Measurements from ENCODE around the gene IQCF5. TPM values are rescaled to one million over a fixed set of nuclear protein-coding genes. Genes with fewer than 3 reads are reported as not detected.

Gene IQCF5
- total and polyA plus RNA-seq, 4 donors = not detected

DNA sequence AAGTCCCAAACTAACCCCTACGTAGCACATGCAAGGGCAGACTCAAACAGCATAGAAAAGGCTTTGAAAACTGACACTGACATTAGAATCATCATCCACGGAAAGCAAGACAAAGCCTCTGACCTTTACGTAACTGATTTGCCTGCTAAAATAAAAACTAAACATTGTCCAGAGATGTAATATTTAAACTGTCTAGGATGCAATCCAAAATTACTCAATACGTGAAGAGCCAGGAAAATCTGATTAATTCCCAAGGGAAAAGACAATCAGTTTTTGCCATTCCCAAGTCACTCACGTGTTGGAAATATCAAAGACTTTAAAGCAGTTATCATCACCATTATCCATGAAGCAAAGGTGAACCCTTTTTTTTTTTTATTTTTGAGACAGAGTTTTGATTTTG, 41.0 kb upstream of the IQCF5 start:
- H3K27ac ChIP-seq (ENCODE audit: low read depth in 1 of 2, low read length in 2 of 2) = no peak overlapping the region
- no peak overlapping the region for H3K9ac ChIP-seq (ENCODE audit: low read depth in 1 of 2, low read length in 2 of 2)
- H3K9me3 ChIP-seq (ENCODE audit: control insufficient read depth in 4 of 4, low read length in 3 of 4) = no peaks in the 10 kb centered on the region
- TF ChIP-seq HNF4A (conservative IDR thresholded peaks at IDR 0.05) (peak in 1 of 2 donors; percentile 24), JUND (IDR thresholded peaks at IDR 0.05) (peak in 1 of 2 donors; percentile 64), RXRA (IDR thresholded peaks at IDR 0.05) (no peak), EGR1 (IDR thresholded peaks at IDR 0.05; ENCODE audit: low read depth in 2 of 2) (no peak)
- no peak overlapping the region for H3K4me3 ChIP-seq (ENCODE audit: low read depth in 1 of 3, low read length in 3 of 3)
- H3K36me3 ChIP-seq (ENCODE audit: control insufficient read depth in 4 of 4, insufficient read depth in 3 of 4, low read depth in 1 of 4, low read length in 3 of 4) = no peaks in the 10 kb centered on the region
- no peak for DNase-seq (ENCODE audit: low spot score)
- no peaks in the 10 kb centered on the region for H3K27me3 ChIP-seq (ENCODE audit: control insufficient read depth in 4 of 4, insufficient read depth in 4 of 4, low read length in 3 of 4)
- H3K4me1 ChIP-seq (ENCODE audit: control insufficient read depth in 4 of 4, insufficient read depth in 4 of 4, low read length in 3 of 4) = no peaks in the 10 kb centered on the region
- WGBS = 33% methylated on average over 5 of the region's 5 CpGs

DNA sequence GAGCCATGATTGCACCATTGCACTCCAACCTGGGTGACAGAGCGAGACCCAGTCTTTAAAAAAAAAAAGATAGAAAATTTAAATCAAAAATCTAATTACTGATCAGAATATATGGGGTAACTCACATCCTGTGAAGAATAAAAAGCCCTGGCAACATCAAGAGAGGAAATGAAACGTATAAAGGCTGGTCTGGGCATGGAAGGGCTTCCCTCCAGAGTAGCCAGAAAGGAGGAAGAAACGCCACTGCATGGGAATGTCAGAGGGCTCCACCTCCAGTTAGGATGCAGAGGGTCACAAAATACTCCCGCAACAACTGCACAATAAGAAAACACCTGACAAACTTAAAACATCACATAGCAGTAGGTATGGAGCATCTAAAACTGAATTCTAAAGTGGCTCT, 32.6 kb upstream of the IQCF5 start:
- DNase-seq (ENCODE audit: low spot score) = no peak
- TF ChIP-seq NR2F2 (IDR thresholded peaks at IDR 0.05) (no peak), RAD21 (IDR thresholded peaks at IDR 0.05) (no peak), HNF4A (conservative IDR thresholded peaks at IDR 0.05) (no peak), HNF4G (IDR thresholded peaks at IDR 0.05) (no peak), FOXA1 (IDR thresholded peaks at IDR 0.05) (no peak), EGR1 (IDR thresholded peaks at IDR 0.05; ENCODE audit: low read depth in 2 of 2) (no peak), GABPA (IDR thresholded peaks at IDR 0.05 in 1 of 2, conservative IDR thresholded peaks at IDR 0.05 in 1 of 2) (no peak), YY1 (IDR thresholded peaks at IDR 0.05) (no peak), TAF1 (conservative IDR thresholded peaks at IDR 0.05) (no peak), JUND (IDR thresholded peaks at IDR 0.05) (no peak), SP1 (IDR thresholded peaks at IDR 0.05) (no peak), FOXA2 (IDR thresholded peaks at IDR 0.05) (no peak), RXRA (IDR thresholded peaks at IDR 0.05) (no peak)
- TF ChIP-seq, protein P1, sequence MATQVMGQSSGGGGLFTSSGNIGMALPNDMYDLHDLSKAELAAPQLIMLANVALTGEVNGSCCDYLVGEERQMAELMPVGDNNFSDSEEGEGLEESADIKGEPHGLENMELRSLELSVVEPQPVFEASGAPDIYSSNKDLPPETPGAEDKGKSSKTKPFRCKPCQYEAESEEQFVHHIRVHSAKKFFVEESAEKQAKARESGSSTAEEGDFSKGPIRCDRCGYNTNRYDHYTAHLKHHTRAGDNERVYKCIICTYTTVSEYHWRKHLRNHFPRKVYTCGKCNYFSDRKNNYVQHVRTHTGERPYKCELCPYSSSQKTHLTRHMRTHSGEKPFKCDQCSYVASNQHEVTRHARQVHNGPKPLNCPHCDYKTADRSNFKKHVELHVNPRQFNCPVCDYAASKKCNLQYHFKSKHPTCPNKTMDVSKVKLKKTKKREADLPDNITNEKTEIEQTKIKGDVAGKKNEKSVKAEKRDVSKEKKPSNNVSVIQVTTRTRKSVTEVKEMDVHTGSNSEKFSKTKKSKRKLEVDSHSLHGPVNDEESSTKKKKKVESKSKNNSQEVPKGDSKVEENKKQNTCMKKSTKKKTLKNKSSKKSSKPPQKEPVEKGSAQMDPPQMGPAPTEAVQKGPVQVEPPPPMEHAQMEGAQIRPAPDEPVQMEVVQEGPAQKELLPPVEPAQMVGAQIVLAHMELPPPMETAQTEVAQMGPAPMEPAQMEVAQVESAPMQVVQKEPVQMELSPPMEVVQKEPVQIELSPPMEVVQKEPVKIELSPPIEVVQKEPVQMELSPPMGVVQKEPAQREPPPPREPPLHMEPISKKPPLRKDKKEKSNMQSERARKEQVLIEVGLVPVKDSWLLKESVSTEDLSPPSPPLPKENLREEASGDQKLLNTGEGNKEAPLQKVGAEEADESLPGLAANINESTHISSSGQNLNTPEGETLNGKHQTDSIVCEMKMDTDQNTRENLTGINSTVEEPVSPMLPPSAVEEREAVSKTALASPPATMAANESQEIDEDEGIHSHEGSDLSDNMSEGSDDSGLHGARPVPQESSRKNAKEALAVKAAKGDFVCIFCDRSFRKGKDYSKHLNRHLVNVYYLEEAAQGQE (IDR thresholded peaks at IDR 0.05) = no peak
- TF ChIP-seq, protein P2, sequence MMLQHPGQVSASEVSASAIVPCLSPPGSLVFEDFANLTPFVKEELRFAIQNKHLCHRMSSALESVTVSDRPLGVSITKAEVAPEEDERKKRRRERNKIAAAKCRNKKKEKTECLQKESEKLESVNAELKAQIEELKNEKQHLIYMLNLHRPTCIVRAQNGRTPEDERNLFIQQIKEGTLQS (IDR thresholded peaks at IDR 0.05) = no peak
- TF ChIP-seq, protein P3, sequence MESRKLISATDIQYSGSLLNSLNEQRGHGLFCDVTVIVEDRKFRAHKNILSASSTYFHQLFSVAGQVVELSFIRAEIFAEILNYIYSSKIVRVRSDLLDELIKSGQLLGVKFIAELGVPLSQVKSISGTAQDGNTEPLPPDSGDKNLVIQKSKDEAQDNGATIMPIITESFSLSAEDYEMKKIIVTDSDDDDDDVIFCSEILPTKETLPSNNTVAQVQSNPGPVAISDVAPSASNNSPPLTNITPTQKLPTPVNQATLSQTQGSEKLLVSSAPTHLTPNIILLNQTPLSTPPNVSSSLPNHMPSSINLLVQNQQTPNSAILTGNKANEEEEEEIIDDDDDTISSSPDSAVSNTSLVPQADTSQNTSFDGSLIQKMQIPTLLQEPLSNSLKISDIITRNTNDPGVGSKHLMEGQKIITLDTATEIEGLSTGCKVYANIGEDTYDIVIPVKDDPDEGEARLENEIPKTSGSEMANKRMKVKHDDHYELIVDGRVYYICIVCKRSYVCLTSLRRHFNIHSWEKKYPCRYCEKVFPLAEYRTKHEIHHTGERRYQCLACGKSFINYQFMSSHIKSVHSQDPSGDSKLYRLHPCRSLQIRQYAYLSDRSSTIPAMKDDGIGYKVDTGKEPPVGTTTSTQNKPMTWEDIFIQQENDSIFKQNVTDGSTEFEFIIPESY (IDR thresholded peaks at IDR 0.05) = no peak
- TF ChIP-seq, protein P4, sequence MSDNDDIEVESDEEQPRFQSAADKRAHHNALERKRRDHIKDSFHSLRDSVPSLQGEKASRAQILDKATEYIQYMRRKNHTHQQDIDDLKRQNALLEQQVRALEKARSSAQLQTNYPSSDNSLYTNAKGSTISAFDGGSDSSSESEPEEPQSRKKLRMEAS (IDR thresholded peaks at IDR 0.05) = no peak
- TF ChIP-seq, protein P5, sequence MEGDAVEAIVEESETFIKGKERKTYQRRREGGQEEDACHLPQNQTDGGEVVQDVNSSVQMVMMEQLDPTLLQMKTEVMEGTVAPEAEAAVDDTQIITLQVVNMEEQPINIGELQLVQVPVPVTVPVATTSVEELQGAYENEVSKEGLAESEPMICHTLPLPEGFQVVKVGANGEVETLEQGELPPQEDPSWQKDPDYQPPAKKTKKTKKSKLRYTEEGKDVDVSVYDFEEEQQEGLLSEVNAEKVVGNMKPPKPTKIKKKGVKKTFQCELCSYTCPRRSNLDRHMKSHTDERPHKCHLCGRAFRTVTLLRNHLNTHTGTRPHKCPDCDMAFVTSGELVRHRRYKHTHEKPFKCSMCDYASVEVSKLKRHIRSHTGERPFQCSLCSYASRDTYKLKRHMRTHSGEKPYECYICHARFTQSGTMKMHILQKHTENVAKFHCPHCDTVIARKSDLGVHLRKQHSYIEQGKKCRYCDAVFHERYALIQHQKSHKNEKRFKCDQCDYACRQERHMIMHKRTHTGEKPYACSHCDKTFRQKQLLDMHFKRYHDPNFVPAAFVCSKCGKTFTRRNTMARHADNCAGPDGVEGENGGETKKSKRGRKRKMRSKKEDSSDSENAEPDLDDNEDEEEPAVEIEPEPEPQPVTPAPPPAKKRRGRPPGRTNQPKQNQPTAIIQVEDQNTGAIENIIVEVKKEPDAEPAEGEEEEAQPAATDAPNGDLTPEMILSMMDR (IDR thresholded peaks at IDR 0.05; ENCODE audit: low read depth, low read length, missing input control) = no peak
- Histone ChIP-seq H3K9me3 (ENCODE audit: control insufficient read depth in 4 of 4, low read length in 3 of 4) (no peaks in the 10 kb centered on the region), H3K27me3 (ENCODE audit: control insufficient read depth in 4 of 4, insufficient read depth in 4 of 4, low read length in 3 of 4) (no peaks in the 10 kb centered on the region), H3K27ac (ENCODE audit: low read depth in 1 of 2, low read length in 2 of 2) (no peak overlapping the region), H3K36me3 (ENCODE audit: control insufficient read depth in 4 of 4, insufficient read depth in 3 of 4, low read depth in 1 of 4, low read length in 3 of 4) (no peaks in the 10 kb centered on the region), H3K4me1 (ENCODE audit: control insufficient read depth in 4 of 4, insufficient read depth in 4 of 4, low read length in 3 of 4) (no peaks in the 10 kb centered on the region), H3K4me3 (ENCODE audit: low read depth in 1 of 3, low read length in 3 of 3) (no peak overlapping the region), H3K9ac (ENCODE audit: low read depth in 1 of 2, low read length in 2 of 2) (no peak overlapping the region)
- WGBS = 77% methylated on average over 4 of the region's 4 CpGs
